Peyer's patch (tissue), 4 donors: ENCODE data around the gene SORCS1.

Source experiments
- CTCF ChIP-seq, 6 experiments: fragments of 450-650 bp in 4 of 6; fragments of 200-600 bp in 2 of 6; sonication (generic) in 1 of 6; IDR thresholded peaks; one replicate each; pipeline ENCODE4 v1.5.1; 2017 to 2019; ENCODE audit warnings: antibody characterized with exemption in 6 of 6, mild to moderate bottlenecking in 3 of 6, moderate library complexity in 1 of 6
- POLR2A ChIP-seq, 2 donors: fragments of 450-650 bp; IDR thresholded peaks; one replicate each; pipeline ENCODE4 v1.5.1; 2017; ENCODE audit warnings: antibody characterized with exemption in 2 of 2, mild to moderate bottlenecking in 2 of 2, moderate library complexity in 2 of 2

GRCh38 chr10:107139237-107139636 lies 25.3 kb downstream of the SORCS1 start:
- TF ChIP-seq CTCF (IDR thresholded peaks at IDR 0.05) (no peak), POLR2A (IDR thresholded peaks at IDR 0.05) (no peak)
